Mesothelial cell of epicardium (in vitro differentiated cells): ENCODE results near the gene FUNDC2. TPM values are rescaled to one million over a fixed set of nuclear protein-coding genes. Genes with fewer than 3 reads are reported as not detected.
A peak's percentile ranks its signal among the peaks of the same experiment; 100 is the strongest.
"Not testable (repeated sequence)": the region's sequence is repeated elsewhere in the genome, so short reads cannot be mapped to it uniquely, and the experiment has no call there.

Experiments
- DNase-seq, 2 experiments: peaks; one replicate each; pipeline ENCODE4 v3.0.0; 2021; ENCODE audit warnings: low spot score in 2 of 2; ENCODE audit not compliant: unreplicated experiment in 2 of 2
- H3K27ac Mint-ChIP-seq: 2 replicates; pipeline ENCODE4 v1.8.0; 2021; ENCODE audit warnings: mixed read lengths
- H3K27me3 Mint-ChIP-seq: 2 replicates; pipeline ENCODE4 v1.8.0; 2021; ENCODE audit warnings: low read depth, mixed read lengths
- H3K36me3 Mint-ChIP-seq: 2 replicates; pipeline ENCODE4 v1.8.0; 2021; ENCODE audit warnings: mixed read lengths
- H3K4me1 Mint-ChIP-seq: 2 replicates; pipeline ENCODE4 v1.8.0; 2021; ENCODE audit warnings: mixed read lengths
- H3K4me3 Mint-ChIP-seq: 2 replicates; pipeline ENCODE4 v1.8.0; 2021; ENCODE audit warnings: mild to moderate bottlenecking, moderate library complexity, mixed read lengths
- H3K9me3 Mint-ChIP-seq: 2 replicates; pipeline ENCODE4 v1.8.0; 2021; ENCODE audit warnings: mixed read lengths
- CTCF ChIP-seq: fragments of 200-600 bp; sonication (generic); IDR thresholded peaks from one replicate; pipeline ENCODE4 v1.5.0; 2021; ENCODE audit warnings: antibody characterized with exemption; ENCODE audit not compliant: unreplicated experiment
- total RNA-seq: library from RNA; stranded (reverse); gene quantifications from 3 replicates; pipeline ENCODE4 v1.2.1, GENCODE V29; 2021

The FUNDC2 gene
- total RNA-seq, 1 donor from 2014 or later = 57.9 TPM

DNA sequence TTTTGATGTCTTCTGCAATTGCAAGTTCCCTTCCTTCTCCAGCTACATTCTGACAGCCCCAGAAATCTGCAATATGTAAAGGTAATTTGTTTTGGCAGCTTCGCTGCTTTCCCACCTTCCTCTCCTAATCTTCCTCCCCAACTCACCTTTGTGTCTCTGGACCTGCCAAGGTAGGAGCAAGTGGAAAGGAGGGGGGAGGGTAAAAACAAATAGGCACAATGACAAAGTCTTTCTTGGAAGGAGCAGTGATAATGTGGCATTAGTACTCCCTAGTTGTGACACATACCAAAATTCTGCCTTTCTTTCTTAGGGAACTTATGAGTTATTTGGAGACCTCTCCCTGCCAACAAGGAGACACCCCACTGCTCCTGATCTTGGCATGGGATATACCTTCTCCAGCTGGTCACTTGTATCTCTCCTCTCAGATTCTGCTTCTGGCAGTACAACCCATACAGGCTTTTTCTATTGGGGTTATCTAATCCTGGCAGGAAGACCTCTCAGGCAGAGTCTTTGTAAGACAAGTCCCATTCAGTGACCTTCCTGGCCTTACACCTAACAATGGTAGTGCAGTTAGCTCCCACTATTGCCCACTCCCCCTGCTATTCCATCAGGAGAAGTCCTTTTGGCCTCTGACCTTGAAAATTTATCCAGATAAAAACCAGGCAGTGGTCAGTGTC, 28.3 kb upstream of the FUNDC2 start:
- H3K4me3 Mint-ChIP-seq = no peak overlapping the region
- H3K4me1 Mint-ChIP-seq = no peaks in the 10 kb centered on the region
- TF ChIP-seq CTCF = no peak
- H3K27ac Mint-ChIP-seq = no peak overlapping the region
- H3K9me3 Mint-ChIP-seq = peaks cover 45% of the 10 kb centered on the region
- no peaks in the 10 kb centered on the region for H3K27me3 Mint-ChIP-seq
- no peaks in the 10 kb centered on the region for H3K36me3 Mint-ChIP-seq
- no peak for DNase-seq

- H3K27ac Mint-ChIP-seq = no peak overlapping the region
- no peaks in the 10 kb centered on the region for H3K36me3 Mint-ChIP-seq
- H3K4me3 Mint-ChIP-seq = no peak overlapping the region
- no peak for TF ChIP-seq CTCF
- peaks cover 63% of the 10 kb centered on the region for H3K9me3 Mint-ChIP-seq
- no peak for DNase-seq
- no peaks in the 10 kb centered on the region for H3K4me1 Mint-ChIP-seq
- H3K27me3 Mint-ChIP-seq = no peaks in the 10 kb centered on the region
Measured at GRCh38 chrX:155000841-155001240, 25.8 kb upstream of the FUNDC2 start.

DNA sequence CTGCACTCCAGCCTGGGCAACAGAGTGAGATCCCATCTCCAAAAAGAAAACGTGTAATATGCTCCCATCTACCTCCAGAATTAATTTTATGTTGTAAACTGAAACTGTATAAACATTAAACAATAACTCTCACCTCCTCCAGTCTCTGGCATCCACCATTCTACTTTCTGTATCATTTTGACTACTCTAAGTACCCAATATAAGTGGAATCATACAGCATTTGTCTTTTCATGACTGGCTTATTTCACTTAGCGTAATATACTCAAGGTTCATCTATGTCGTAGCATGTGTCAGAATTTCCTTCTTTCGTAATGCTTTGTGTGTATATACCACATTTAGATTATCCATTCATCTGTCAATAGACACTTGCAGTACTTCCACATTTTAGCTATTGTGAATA, 24.8 kb upstream of the FUNDC2 start:
- H3K27ac Mint-ChIP-seq = no peak overlapping the region
- no peak for DNase-seq
- peaks cover under 1% of the 10 kb centered on the region for H3K4me1 Mint-ChIP-seq
- H3K27me3 Mint-ChIP-seq = no peaks in the 10 kb centered on the region
- no peaks in the 10 kb centered on the region for H3K36me3 Mint-ChIP-seq
- no peak overlapping the region for H3K4me3 Mint-ChIP-seq
- peaks cover 63% of the 10 kb centered on the region for H3K9me3 Mint-ChIP-seq
- TF ChIP-seq CTCF = no peak

GRCh38 chrX:155005190-155005589, 21.5 kb upstream of the FUNDC2 start:
- Mint-ChIP-seq H3K27me3 (no peaks in the 10 kb centered on the region), H3K9me3 (peaks cover 48% of the 10 kb centered on the region), H3K27ac (no peak overlapping the region), H3K4me1 (peaks cover 8% of the 10 kb centered on the region), H3K36me3 (no peaks in the 10 kb centered on the region), H3K4me3 (no peak overlapping the region)
- DNase-seq = no peak
- no peak for TF ChIP-seq CTCF

DNA sequence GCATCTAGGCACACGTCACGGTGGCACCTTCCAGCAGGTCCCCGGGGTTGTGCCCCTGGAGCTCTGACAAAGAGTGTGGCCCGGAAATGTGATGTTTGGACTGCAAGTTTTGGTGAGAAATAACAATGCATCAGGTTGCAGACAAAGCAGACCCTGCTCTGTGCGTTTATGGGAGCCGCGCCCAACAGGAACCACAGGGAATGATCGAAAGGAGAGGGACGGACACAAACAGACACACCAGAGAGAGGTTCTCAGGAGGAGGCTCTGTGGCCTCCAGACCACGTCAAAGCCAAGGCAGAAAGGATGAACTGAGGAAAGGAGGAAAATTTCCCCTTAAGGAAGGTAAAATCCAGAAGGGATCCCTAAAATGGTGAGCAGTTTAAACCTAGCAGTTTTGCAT, 20.3 kb upstream of the FUNDC2 start:
- H3K9me3 Mint-ChIP-seq = peaks cover 51% of the 10 kb centered on the region
- not testable (repeated sequence) for H3K27me3 Mint-ChIP-seq, H3K36me3 Mint-ChIP-seq, H3K4me1 Mint-ChIP-seq, H3K4me3 Mint-ChIP-seq, H3K27ac Mint-ChIP-seq, DNase-seq

DNA sequence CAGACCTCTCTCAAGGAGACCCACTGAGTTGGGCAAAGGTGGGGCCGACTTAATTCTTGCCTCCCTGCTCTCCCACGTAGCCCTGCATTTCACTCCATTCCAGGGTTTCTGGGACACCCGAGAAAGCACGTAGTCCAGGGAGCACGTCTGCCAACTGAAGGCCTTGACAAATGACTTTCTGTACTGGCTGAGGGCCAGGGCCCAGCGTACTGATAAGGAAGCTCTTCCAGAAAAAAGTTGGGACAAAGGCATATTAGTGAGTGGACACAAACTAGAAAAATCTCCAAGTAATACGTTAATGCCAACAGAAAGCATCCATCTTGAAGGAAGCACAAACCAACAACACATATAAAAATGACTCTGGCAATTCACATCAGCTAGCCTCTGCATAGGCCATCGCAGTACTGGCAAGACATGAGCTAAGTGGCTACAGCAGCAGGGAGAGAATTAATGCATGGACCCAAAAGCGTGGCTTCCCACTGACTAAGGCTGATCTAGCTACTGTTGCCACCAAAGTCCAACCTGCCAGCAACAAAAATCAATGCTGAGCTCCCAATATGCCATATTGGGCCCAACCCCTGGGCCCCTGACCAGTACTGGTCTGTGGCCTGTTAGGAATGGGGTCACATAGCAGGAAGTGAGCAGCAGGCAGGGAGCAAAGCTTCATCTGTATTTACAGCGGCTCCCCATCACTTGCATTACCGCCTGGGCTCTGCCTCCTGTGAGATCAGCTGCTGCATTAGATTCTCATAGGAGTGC, 19.6 kb upstream of the FUNDC2 start:
- not testable (repeated sequence) for H3K27me3 Mint-ChIP-seq, DNase-seq, H3K4me3 Mint-ChIP-seq, H3K4me1 Mint-ChIP-seq, H3K36me3 Mint-ChIP-seq
- Mint-ChIP-seq H3K9me3 (peaks cover 52% of the 10 kb centered on the region), H3K27ac (peak overlapping the region; percentile 35)

DNA sequence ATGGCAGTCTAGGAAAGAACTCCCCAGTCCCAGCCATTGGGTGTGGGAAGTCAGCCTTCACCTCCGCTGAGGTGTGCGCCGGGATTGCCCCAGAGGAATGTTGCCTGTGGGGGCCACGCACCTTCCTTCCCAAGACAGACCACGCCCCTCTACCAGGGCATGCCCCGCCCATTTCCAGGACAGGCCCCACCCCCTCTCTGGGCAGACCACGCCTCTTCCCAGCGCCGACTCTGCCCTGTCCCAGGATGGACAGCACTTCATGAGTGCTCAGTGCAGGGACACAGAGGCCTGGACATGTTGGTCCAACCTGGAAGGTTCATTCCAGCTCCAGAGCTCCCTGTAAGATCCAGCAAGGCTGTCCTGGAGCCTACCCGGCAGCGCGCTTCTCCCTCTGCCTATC, 18.1 kb upstream of the FUNDC2 start:
- H3K27me3 Mint-ChIP-seq, H3K27ac Mint-ChIP-seq, H3K4me1 Mint-ChIP-seq, H3K4me3 Mint-ChIP-seq, H3K36me3 Mint-ChIP-seq, DNase-seq: not testable (repeated sequence)
- peaks cover 44% of the 10 kb centered on the region for H3K9me3 Mint-ChIP-seq
